VCaP (cell line): ENCODE results near the gene VAMP1.

ENCODE experiments used
- H3K27ac ChIP-seq: fragments of 450-650 bp; 2 replicates; pipeline ENCODE4 v1.5.1; 2017
- TF ChIP-seq, protein P1 (sequence below): fragments of 450-650 bp; conservative IDR thresholded peaks from 2 replicates; pipeline ENCODE4 v1.5.1; 2017; ENCODE audit warnings: mild to moderate bottlenecking, moderate library complexity

Gene VAMP1

DNA sequence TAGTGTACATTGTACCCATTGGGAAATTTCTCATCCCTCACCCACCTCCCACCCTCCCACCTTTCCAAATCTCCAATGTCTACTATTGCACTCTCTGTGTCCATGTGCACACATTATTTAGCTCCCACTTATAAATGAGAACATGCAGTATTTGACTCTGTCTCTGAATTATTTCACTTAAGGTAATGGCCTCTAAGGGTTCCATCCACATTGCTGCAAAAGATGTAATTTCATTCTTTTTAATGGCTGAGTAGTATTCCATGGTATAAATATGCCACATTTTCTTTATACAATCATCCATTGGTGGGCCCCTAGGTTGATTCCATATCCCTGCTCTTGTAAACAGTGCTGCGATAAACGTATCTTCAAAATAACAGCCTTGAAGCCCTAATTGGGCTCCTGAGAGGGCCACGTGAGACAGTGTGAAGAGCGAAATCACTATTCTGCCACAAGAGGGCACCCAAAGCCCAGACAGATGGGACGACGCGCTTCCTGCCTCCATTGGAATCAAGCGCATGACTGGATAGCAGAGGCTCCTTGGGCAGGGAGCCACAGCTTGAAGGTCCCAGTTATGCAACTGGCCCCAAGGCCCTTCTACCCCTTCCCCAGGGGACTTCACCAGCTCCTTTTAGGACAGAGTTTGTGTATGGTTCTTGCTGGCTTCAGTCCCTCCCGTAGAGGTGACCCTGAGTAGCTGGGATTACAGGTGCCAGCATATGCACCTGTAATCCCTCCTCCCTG is 47.0 kb downstream of the VAMP1 start:
- H3K27ac ChIP-seq, result peak overlapping the region; percentile 42; the same call in 1 of the 2 replicates
- TF ChIP-seq, protein P1, sequence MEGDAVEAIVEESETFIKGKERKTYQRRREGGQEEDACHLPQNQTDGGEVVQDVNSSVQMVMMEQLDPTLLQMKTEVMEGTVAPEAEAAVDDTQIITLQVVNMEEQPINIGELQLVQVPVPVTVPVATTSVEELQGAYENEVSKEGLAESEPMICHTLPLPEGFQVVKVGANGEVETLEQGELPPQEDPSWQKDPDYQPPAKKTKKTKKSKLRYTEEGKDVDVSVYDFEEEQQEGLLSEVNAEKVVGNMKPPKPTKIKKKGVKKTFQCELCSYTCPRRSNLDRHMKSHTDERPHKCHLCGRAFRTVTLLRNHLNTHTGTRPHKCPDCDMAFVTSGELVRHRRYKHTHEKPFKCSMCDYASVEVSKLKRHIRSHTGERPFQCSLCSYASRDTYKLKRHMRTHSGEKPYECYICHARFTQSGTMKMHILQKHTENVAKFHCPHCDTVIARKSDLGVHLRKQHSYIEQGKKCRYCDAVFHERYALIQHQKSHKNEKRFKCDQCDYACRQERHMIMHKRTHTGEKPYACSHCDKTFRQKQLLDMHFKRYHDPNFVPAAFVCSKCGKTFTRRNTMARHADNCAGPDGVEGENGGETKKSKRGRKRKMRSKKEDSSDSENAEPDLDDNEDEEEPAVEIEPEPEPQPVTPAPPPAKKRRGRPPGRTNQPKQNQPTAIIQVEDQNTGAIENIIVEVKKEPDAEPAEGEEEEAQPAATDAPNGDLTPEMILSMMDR, result peak; percentile 96

DNA sequence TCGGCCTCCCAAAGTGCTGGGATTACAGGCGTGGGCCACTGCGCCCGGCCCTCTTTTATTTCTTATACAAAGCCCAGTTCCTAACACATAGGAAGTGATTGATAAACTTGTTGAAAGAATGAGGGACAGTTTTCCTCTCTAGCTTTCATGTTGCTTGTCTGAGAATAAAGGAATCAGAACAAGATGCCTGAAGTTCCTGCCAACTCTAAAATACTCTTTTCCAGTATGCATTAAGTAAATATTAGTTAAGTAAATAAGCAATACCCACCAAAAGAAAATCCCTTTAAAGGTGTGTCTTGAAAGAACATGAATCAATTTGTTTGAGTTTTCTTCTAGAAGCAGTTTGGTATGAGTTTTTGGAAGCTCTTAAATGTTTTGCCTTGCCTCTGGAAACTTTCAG is 50.1 kb downstream of the VAMP1 start:
- no peak overlapping the region for H3K27ac ChIP-seq
- TF ChIP-seq, protein P1, result no peak

DNA sequence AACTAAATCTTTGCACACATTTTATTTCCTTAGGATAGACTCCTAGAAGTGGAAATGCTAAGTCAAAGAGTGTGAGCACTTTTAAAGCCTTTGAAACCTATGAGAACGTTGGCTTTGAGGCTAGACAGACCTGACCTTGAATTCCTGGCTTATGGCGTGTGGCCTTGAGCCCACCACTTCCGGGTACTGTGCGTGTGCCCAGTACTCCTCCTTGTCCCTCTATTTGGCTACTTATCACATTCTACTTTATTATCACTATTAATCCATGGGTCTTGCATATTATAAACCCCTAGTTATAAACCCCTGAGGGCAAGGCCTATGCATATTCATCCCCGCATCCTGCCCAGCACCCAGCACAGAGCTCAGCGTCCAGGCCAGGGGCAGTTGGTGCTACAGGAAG is 51.7 kb downstream of the VAMP1 start:
- no peak overlapping the region for H3K27ac ChIP-seq
- TF ChIP-seq, protein P1, result no peak

DNA sequence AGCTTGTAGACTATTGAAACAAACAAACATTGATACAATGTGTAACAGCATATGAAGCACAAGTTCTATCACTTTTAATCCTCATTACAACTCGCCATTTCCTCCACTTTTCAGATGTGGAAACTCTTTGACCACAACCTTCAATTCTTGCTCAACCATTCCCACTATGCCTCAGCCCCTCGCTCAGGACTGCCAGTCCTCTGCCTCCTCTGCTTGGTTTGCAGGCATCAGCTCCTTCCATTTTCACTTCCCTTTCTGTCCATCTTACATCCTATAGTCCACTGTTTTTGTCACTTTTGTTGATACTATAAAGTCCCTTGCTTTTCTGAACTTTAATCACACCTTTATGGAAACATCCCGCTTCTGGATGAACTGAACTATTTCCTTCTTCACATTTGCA is 53.9 kb downstream of the VAMP1 start:
- TF ChIP-seq, protein P1, result no peak

More for the DNA sequence above, 53.9 kb downstream of the VAMP1 start:
- H3K27ac ChIP-seq, result no peak overlapping the region
